GM19468 (cell line): ENCODE measurements around the gene NHSL1.

ENCODE experiments used
- ATAC-seq: cut with Tn5 transposase; IDR thresholded peaks from one replicate; pipeline ENCODE4 v1.9.1; 2021; ENCODE audit warnings: mild to moderate bottlenecking, moderate library complexity, moderate number of reproducible peaks; ENCODE audit not compliant: unreplicated experiment; ENCODE audit errors: extremely low read depth

The NHSL1 gene

GRCh38 chr6:138382498-138383265, 116.6 kb downstream of the NHSL1 start:
- ATAC-seq: no peak

GRCh38 chr6:138378463-138378862, 120.8 kb downstream of the NHSL1 start:
- no peak for ATAC-seq

GRCh38 chr6:138377844-138378243, 121.5 kb downstream of the NHSL1 start, which contains the start of gene SMIM28:
Gene SMIM28 (plus strand): TSS chr6:138377905. CDS start chr6:138378073, 168 bp downstream.
- ATAC-seq: no peak

- no peak for ATAC-seq
Measured at GRCh38 chr6:138377042-138377441, 122.3 kb downstream of the NHSL1 start.

GRCh38 chr6:138374815-138375214, 124.5 kb downstream of the NHSL1 start:
- ATAC-seq: no peak

DNA sequence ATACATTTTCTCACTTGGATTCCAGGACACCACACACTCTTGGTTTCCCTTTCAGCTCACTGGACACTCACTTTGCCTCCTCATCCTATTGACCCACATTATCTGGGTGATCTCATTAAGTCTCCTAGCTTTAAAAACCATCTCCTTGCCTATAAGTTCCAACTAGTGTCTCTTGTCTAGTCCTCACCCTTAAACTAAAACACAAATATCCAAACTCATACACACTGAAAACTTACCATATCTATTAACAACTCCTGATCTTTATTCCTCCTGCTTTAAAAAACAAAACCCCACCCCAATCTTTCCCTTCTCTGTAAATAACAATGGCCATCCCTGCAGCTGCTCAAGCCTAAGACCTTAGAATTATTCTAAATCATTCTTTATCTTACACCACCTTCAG, 125.1 kb downstream of the NHSL1 start:
- no peak for ATAC-seq

GRCh38 chr6:138372711-138373463, 126.4 kb downstream of the NHSL1 start:
- no peak for ATAC-seq
